ENCODE measurements around the gene GPR37. TPM values are rescaled to one million over a fixed set of nuclear protein-coding genes. Genes with fewer than 3 reads are reported as not detected.

The GPR37 gene
- total and polyA plus RNA-seq, 12 donors, result 0.11 to 14.3 (median 0.17) TPM; not detected in 4

- DNase-seq, result no peak
- H3K27me3 ChIP-seq, result no peaks in the 10 kb centered on the region
- TF ChIP-seq POLR2A (IDR thresholded peaks at IDR 0.05), result no peak
- no peak for TF ChIP-seq CTCF (IDR thresholded peaks at IDR 0.05)
- 71 to 85% (median 74%) methylated on average over 3 of the region's 3 CpGs for WGBS, 4 donors
- intact Hi-C loops (cut with DNase I), result no loop called here
- H3K4me1 ChIP-seq (replicated peaks in 1 of 2), result no peaks in the 10 kb centered on the region
- no peaks in the 10 kb centered on the region for H3K36me3 ChIP-seq (replicated peaks in 1 of 2)
- H3K27ac ChIP-seq, result no peak overlapping the region
- no peak overlapping the region for H3K4me3 ChIP-seq
- H3K9me3 ChIP-seq (replicated peaks in 1 of 3), result peaks cover 0 to 13% (median 0%) of the 10 kb centered on the region in 3 donors
Measured at GRCh38 chr7:124792696-124793095, 27.1 kb upstream of the GPR37 start.

- Histone ChIP-seq H3K36me3 (replicated peaks in 1 of 2) (no peaks in the 10 kb centered on the region), H3K4me3 (no peak overlapping the region), H3K4me1 (replicated peaks in 1 of 2) (no peaks in the 10 kb centered on the region), H3K27me3 (no peaks in the 10 kb centered on the region), H3K9me3 (replicated peaks in 1 of 3) (peaks cover 0 to 13% (median 0%) of the 10 kb centered on the region in 3 donors), H3K27ac (no peak overlapping the region)
- intact Hi-C loops (cut with DNase I), result no loop called here
- no peak for TF ChIP-seq POLR2A (IDR thresholded peaks at IDR 0.05)
- TF ChIP-seq CTCF (IDR thresholded peaks at IDR 0.05), result no peak
- no peak for DNase-seq
Measured at GRCh38 chr7:124792002-124792401, 26.4 kb upstream of the GPR37 start.

GRCh38 chr7:124791426-124791825 is 25.8 kb upstream of the GPR37 start:
- 62 to 72% (median 66%) methylated on average over 4 of the region's 4 CpGs for WGBS, 4 donors
- Histone ChIP-seq H3K27me3 (no peaks in the 10 kb centered on the region), H3K36me3 (replicated peaks in 1 of 2) (no peaks in the 10 kb centered on the region), H3K9me3 (replicated peaks in 1 of 3) (peaks cover 0 to 13% (median 0%) of the 10 kb centered on the region in 3 donors), H3K4me1 (replicated peaks in 1 of 2) (no peaks in the 10 kb centered on the region), H3K4me3 (no peak overlapping the region), H3K27ac (no peak overlapping the region)
- intact Hi-C loops (cut with DNase I), result no loop called here
- DNase-seq, result no peak
- TF ChIP-seq CTCF (IDR thresholded peaks at IDR 0.05) (no peak), POLR2A (IDR thresholded peaks at IDR 0.05) (no peak)

- no peak overlapping the region for H3K27ac ChIP-seq
- TF ChIP-seq CTCF (IDR thresholded peaks at IDR 0.05) (no peak), POLR2A (IDR thresholded peaks at IDR 0.05) (no peak)
- intact Hi-C loops (cut with DNase I), result no loop called here
- no peaks in the 10 kb centered on the region for H3K4me1 ChIP-seq (replicated peaks in 1 of 2)
- no peaks in the 10 kb centered on the region for H3K27me3 ChIP-seq
- 47 to 66% (median 57%) methylated on average over 6 of the region's 6 CpGs for WGBS, 4 donors
- DNase-seq, result no peak
- H3K9me3 ChIP-seq (replicated peaks in 1 of 3), result peaks cover 0 to 7% (median 0%) of the 10 kb centered on the region in 3 donors
- no peaks in the 10 kb centered on the region for H3K36me3 ChIP-seq (replicated peaks in 1 of 2)
- H3K4me3 ChIP-seq, result no peak overlapping the region
Measured at GRCh38 chr7:124790645-124791044, 25.1 kb upstream of the GPR37 start.
